GM20000 (cell line): Measurements from ENCODE around the gene SYNGR1.

Source experiments
- DNase-seq: peaks from one replicate; pipeline ENCODE4 v3.0.0; 2012; ENCODE audit warnings: low spot score
- CTCF ChIP-seq: IDR thresholded peaks from 2 replicates; pipeline ENCODE4 v1.5.1; 2012; ENCODE audit warnings: mild to moderate bottlenecking, control low read depth; ENCODE audit errors: extremely low read depth, missing control alignments

The SYNGR1 gene

GRCh38 chr22:39312410-39312809, 37.4 kb upstream of the SYNGR1 start:
- no peak for TF ChIP-seq CTCF
- no peak for DNase-seq

DNA sequence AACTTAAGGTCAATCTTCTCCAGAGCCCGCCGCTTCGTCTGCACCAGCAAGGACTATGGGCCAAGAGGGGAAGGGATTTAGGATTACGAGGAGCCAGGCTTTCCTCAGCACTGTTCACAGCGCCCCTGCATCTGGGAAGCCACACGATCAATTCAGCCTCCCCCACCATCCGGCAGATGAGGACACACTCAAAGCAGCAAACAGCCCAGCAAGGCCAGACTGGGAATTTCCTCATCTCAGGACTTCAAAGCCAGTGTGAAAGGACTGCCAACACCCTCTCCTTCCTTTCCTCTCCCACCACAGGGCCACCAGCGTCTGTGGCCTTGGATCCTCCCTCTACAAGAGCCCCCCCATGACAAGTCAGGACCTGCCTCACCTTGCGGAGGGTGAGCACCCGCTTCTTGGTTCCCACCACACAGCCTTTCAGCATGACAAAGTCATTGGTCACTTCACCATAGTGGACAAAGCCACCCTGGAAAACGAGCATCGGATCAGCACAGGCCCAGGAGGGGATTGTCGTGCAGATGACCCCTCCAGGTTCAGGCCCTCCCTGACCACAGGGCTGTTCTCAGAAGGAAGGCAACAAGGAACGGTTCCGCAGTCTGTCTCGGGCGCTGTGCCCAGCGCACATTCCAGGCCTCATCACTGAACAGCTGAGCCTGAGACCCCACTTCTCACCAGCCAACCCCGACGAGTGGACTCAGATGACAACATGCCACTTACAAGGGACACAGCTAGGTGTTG, 36.4 kb upstream of the SYNGR1 start:
- TF ChIP-seq CTCF, result no peak
- no peak for DNase-seq

DNA sequence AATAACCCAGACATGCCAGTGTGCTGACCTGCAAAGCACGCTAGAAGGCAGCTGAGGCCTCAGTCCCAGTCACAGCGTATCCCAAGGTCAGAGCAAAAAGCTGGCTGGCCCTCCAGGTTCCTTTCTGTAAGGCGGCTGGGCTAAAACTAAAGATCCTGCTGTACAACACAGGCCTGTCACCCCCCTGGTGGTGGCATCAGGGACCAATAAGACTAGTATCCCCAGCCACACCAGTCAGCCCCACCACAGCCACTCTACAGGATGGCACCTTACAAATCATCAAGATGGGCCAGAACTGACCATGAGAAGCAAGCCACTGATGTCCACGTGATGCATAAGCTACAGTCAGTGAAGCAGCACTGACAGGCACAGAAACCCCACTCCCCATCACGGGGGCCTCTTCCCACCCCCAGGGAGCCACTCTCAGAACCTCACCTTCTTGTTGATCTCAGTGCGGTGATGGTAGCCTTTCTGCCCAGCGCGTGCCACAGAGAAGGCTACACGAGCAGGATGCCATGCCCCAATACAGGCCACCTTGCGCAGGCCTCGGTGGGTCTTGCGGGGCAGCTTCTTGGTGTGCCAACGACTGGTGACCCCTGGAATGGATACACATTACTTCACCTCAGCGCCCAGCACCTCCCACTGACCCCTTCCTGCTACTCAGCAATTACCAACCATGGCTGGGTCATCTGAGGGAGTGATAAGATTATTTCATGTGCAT, 35.4 kb upstream of the SYNGR1 start:
- DNase-seq, result no peak
- TF ChIP-seq CTCF, result no peak

DNA sequence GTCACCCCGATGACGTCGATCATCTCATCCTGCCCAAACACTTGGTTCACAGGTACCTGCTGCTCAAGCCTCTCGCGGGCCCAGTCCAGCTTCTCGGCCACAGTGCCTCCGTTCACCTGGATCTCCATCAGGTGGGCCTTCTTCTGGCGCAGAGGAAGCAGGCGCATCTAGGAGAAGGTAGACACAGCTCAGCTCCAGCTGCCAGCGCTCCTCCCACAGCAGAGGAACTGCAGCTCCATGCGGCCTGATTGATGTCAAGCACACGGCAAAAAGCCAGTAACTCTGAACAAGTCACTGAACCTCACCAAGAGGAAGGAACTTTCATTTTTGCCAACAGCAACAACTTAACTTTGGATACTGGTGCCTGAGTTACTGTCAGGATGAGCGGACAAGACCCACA, 34.4 kb upstream of the SYNGR1 start:
- no peak for DNase-seq
- no peak for TF ChIP-seq CTCF

DNA sequence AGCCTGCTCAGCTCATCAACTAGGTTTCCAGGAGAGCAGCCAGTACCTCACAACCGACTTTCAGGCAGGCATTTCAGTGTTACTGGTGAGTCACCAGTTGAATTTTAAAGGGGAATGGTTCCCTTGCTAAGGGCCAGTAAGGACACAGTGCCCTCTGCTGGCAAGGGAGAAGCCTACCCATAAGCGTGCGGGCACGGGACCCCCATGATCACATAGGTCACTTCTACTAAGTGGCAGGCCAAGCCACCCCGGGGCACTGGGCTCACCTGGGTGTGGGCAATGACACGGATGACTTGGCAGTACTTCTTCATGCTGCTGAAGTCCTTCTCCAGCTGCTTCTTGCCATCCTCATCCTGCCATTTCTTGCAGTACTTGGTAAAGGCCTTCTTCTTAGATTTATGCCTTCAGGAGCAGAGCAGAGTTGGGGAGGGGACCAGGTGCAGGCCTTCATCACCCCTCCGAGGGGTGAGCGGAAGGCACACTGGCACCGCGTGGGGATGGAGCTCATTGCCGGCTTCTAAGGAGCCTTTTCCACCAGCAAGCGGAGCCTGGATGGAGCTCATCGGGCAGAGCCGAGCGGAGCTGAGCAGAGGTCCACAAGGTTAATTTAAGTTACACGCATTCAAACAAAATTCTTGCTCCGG, 33.2 kb upstream of the SYNGR1 start:
- peak; percentile 65 for DNase-seq
- TF ChIP-seq CTCF, result peak; percentile 75

DNA sequence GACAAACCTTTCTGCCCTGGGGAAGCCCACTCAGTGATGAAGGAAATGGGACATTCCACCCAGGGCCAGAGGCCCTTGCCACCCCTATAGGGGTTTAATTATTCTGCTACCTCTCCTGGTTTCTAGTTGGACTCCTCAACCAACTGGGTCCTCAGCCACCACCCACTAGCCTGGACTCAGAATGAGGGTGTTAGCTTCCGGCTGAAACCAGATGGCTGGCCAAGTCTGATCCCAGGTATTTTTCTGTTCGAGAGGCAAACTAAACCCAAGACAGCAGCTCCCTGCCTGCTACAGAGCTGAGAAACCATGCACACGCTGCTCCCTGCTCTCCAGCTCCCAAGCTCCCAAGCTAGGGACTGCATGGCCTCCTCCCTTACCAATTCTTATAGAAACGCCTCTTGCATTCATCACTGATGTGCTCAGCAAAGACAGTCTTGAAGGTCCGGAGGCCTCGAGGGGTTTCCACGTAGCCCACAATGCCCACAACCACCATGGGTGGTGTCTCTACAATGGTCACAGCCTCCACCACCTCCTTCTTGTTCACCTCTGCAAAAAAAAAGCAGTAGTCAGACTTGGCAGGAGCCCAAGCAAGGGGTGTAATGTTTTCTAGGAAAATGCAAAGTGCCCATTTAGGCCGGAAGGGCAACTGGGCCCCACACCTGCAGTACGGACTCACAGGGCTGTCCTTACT, 32.6 kb upstream of the SYNGR1 start:
- DNase-seq, result no peak
- no peak for TF ChIP-seq CTCF
